GM12878 (cell line): ENCODE data around the gene ZDHHC14. TPM values are rescaled to one million over a fixed set of nuclear protein-coding genes. Genes with fewer than 3 reads are reported as not detected.

Source experiments
- ATAC-seq: fragments of 200-7000 bp; cut with Tn5 transposase; 3 replicates; pipeline ENCODE4 v1.9.1; 2020; ENCODE audit warnings: mild to moderate bottlenecking, moderate library complexity
- BruUV-seq: library from RNA; stranded (reverse); fragments of 400-500 nt; replicated peaks from 2 replicates; lab custom pipeline; 2021; lab: Mats Ljungman, UMichigan
- CTCF ChIA-PET: fragments of 300-600 bp; sonication (Branson Sonifier 250); formaldehyde crosslinking; extraction: SDS; loops from one replicate; lab custom pipeline; 2021; ENCODE audit warnings: inconsistent platforms; lab: Yijun Ruan, JAX
- POLR2A ChIA-PET: fragments of 350-600 bp; formaldehyde crosslinking; extraction: SDS; loops from one replicate; lab custom pipeline; 2021; ENCODE audit warnings: inconsistent platforms; lab: Charles Lee
- RAD21 ChIA-PET: fragments of 300-600 bp; sonication (Branson Sonifier 250); formaldehyde crosslinking; loops from one replicate; lab custom pipeline; 2023; ENCODE audit warnings: antibody characterized with exemption; ENCODE audit not compliant: unreplicated experiment; lab: Charles Lee
- SMC1A ChIA-PET: fragments of 300-600 bp; sonication (Branson Sonifier 250); formaldehyde crosslinking; loops from one replicate; lab custom pipeline; 2023; ENCODE audit not compliant: unreplicated experiment, uncharacterized antibody; lab: Charles Lee
- DNase-seq: peaks from one replicate; pipeline ENCODE4 v3.0.0-alpha.2; 2011; ENCODE audit warnings: low read depth, low spot score
- FAIRE-seq: peaks from 3 replicates; lab custom pipeline; 2011; peaks lifted over from hg19 to GRCh38; lab: Jason Lieb, UNC
- H2AFZ ChIP-seq: 2 replicates; pipeline ENCODE4 v1.6.0; 2011; ENCODE audit warnings: low read depth, low read length, control low read depth; ENCODE audit not compliant: control insufficient read depth
- H3K27ac ChIP-seq: 2 replicates; pipeline ENCODE4 v1.5.1; 2011; ENCODE audit warnings: control low read depth; ENCODE audit not compliant: control insufficient read depth, insufficient read depth
- H3K27me3 ChIP-seq, 2 experiments: replicated peaks in 1 of 2; 2 replicates each; pipeline versions ENCODE4 v1.6.0 to v1.6.1; 2011; ENCODE audit warnings: low read length in 1 of 2; ENCODE audit not compliant: control insufficient read depth in 2 of 2, insufficient read depth in 2 of 2
- H3K36me3 ChIP-seq, 2 experiments: 2 replicates each; pipeline ENCODE4 v1.5.1; 2011; ENCODE audit warnings: low read length in 1 of 2; ENCODE audit not compliant: control insufficient read depth in 2 of 2, insufficient read depth in 2 of 2
- H3K4me1 ChIP-seq: 2 replicates; pipeline ENCODE4 v1.6.1; 2011; ENCODE audit warnings: mild to moderate bottlenecking, low read length, moderate library complexity, mixed read lengths; ENCODE audit not compliant: control insufficient read depth, insufficient read depth
- H3K4me2 ChIP-seq: 2 replicates; pipeline ENCODE4 v1.6.0; 2011; ENCODE audit warnings: control low read depth; ENCODE audit not compliant: control insufficient read depth, insufficient read depth
- H3K4me3 ChIP-seq: fragments of 200-600 bp; sonication (generic); 2 replicates; pipeline ENCODE4 v1.5.1; 2016
- H3K79me2 ChIP-seq: 2 replicates; pipeline ENCODE4 v1.6.0; 2011; ENCODE audit warnings: low read length; ENCODE audit not compliant: control insufficient read depth, insufficient read depth
- H3K9ac ChIP-seq: 2 replicates; pipeline ENCODE4 v1.8.0; 2011; ENCODE audit warnings: low read length, control low read depth, mixed read lengths; ENCODE audit not compliant: control insufficient read depth, insufficient read depth
- H3K9me3 ChIP-seq: replicated peaks from 3 replicates; pipeline ENCODE4 v1.5.1; 2011; ENCODE audit warnings: mild to moderate bottlenecking, low read length; ENCODE audit not compliant: control insufficient read depth, insufficient read depth
- H4K20me1 ChIP-seq: 2 replicates; pipeline ENCODE4 v1.6.0; 2011; ENCODE audit not compliant: control insufficient read depth, insufficient read depth
- ATF7 ChIP-seq: fragments of 450-650 bp; IDR thresholded peaks from 2 replicates; pipeline ENCODE4 v1.6.1; 2016; ENCODE audit warnings: low read depth, mild to moderate bottlenecking
- BHLHE40 ChIP-seq, 2 experiments: fragments of 450-650 bp in 1 of 2; IDR thresholded peaks; 2 replicates each; pipeline ENCODE4 v1.6.1; 2011 to 2017; ENCODE audit warnings: low read depth in 2 of 2, borderline replicate concordance in 1 of 2, improper control_type of control experiment in 1 of 2, low read length in 1 of 2, mild to moderate bottlenecking in 1 of 2
- ETV6 ChIP-seq, 2 experiments: fragments of 450-650 bp in 1 of 2; IDR thresholded peaks in 1 of 2; conservative IDR thresholded peaks in 1 of 2; 2 replicates each; pipeline ENCODE4 v1.6.1; 2014; ENCODE audit warnings: antibody characterized with exemption in 1 of 2, borderline replicate concordance in 1 of 2, low read depth in 1 of 2, mild to moderate bottlenecking in 1 of 2, moderate library complexity in 1 of 2
- IKZF2 ChIP-seq, 2 experiments: fragments of 450-650 bp; IDR thresholded peaks; 2 replicates each; pipeline ENCODE4 v1.6.1; 2017; ENCODE audit warnings: mild to moderate bottlenecking in 2 of 2, moderate library complexity in 2 of 2
- JUNB ChIP-seq: IDR thresholded peaks from 2 replicates; pipeline ENCODE4 v1.6.1; 2016; ENCODE audit warnings: antibody characterized with exemption, mild to moderate bottlenecking
- MEF2A ChIP-seq: IDR thresholded peaks from 2 replicates; pipeline ENCODE4 v1.6.1; 2011; ENCODE audit warnings: low read depth, mild to moderate bottlenecking, low read length, moderate library complexity; ENCODE audit not compliant: insufficient read depth
- MLLT1 ChIP-seq: fragments of 450-650 bp; IDR thresholded peaks from 2 replicates; pipeline ENCODE4 v1.6.1; 2016; ENCODE audit warnings: mild to moderate bottlenecking
- MXI1 ChIP-seq: fragments of 150-350 bp; IDR thresholded peaks from 2 replicates; pipeline ENCODE4 v1.6.1; 2011; ENCODE audit warnings: low read depth, mild to moderate bottlenecking, inconsistent platforms, low read length, improper control_type of control experiment
- MYB ChIP-seq: fragments of 150-350 bp; IDR thresholded peaks from 2 replicates; pipeline ENCODE4 v1.6.1; 2014; ENCODE audit warnings: mild to moderate bottlenecking, low read depth, low read length, borderline replicate concordance
- NR2C1 ChIP-seq: fragments of 450-650 bp; IDR thresholded peaks from 2 replicates; pipeline ENCODE4 v1.6.1; 2017; ENCODE audit warnings: antibody characterized with exemption, mild to moderate bottlenecking, moderate library complexity
- NR2F1 ChIP-seq: fragments of 450-650 bp; conservative IDR thresholded peaks from 2 replicates; pipeline ENCODE4 v1.6.1; 2017; ENCODE audit warnings: mild to moderate bottlenecking
- NRF1 ChIP-seq: conservative IDR thresholded peaks from 2 replicates; pipeline ENCODE4 v1.6.1; 2011; ENCODE audit warnings: mild to moderate bottlenecking, low read depth, low read length, improper control_type of control experiment
- PAX5 ChIP-seq: IDR thresholded peaks from 2 replicates; pipeline ENCODE4 v1.6.1; 2011; ENCODE audit warnings: low read depth, low read length, borderline replicate concordance
- RB1 ChIP-seq: fragments of 450-650 bp; formaldehyde crosslinking; IDR thresholded peaks from 2 replicates; pipeline ENCODE4 v1.6.1; 2017; ENCODE audit warnings: mild to moderate bottlenecking, borderline replicate concordance
- RELB ChIP-seq: fragments of 450-650 bp; IDR thresholded peaks from 2 replicates; pipeline ENCODE4 v1.6.1; 2017; ENCODE audit warnings: low read depth, mild to moderate bottlenecking, moderate library complexity
- RUNX3 ChIP-seq: IDR thresholded peaks from 2 replicates; pipeline ENCODE4 v1.6.1; 2012; ENCODE audit warnings: low read length, inconsistent platforms
- TCF12 ChIP-seq: IDR thresholded peaks from 2 replicates; pipeline ENCODE4 v1.6.1; 2011; ENCODE audit warnings: low read depth, mild to moderate bottlenecking, low read length
- WGBS: methylation state at CpG from one replicate; pipeline ENCODE4 v1.1.6; 2016; ENCODE audit warnings: low lambda C conversion rate; ENCODE audit not compliant: insufficient replicate concordance, insufficient coverage; ENCODE audit errors: missing lambda C conversion rate; 5-methylcytosine and 5-hydroxymethylcytosine counted together
- in situ Hi-C: fragments of 300-500 bp; cut with MboI; formaldehyde crosslinking; loops from 9 replicates; pipeline ENCODE4 v1.14.3; 2018; ENCODE audit warnings: mixed read lengths
- intact Hi-C: fragments of 100-400 bp; cut with micrococcal nuclease; formaldehyde crosslinking; loops from one replicate; pipeline ENCODE4 v1.14.2; 2022; ENCODE audit not compliant: unreplicated experiment
- polyA plus RNA-seq, 11 experiments: library from polyadenylated mRNA; depleted of rRNA in 4 of 11; unstranded in 6 of 11; stranded (reverse) in 5 of 11; fragments of >200 nt; fragmentation: Nextera tagmentation in 4 of 11; fragmentation: Illumina TruSeq in 1 of 11; extraction: Ambion mirVana in 4 of 11; extraction: Trizol in 1 of 11; gene quantifications; 1 replicate in 1 of 11; 2 replicates in 10 of 11; pipeline versions ENCODE4 v1.2.1 to v1.2.3, GENCODE V29; 2011 to 2016; ENCODE audit warnings: inconsistent platforms in 2 of 11, missing spikeins in 2 of 11, low read depth in 1 of 11
- total RNA-seq, 4 experiments: library from RNA; depleted of rRNA in 3 of 4; stranded (reverse); fragments of >200 nt in 3 of 4; fragmentation: Illumina TruSeq in 1 of 4; extraction: Trizol in 1 of 4; gene quantifications; 2 replicates each; pipeline versions ENCODE4 v1.2.1 to v1.2.3, GENCODE V29; 2013 to 2021
- TF ChIP-seq, protein P1 (sequence below): fragments of 450-650 bp; IDR thresholded peaks from 2 replicates; pipeline ENCODE4 v1.6.1; 2016; ENCODE audit warnings: mild to moderate bottlenecking

The ZDHHC14 gene
- total and polyA plus RNA-seq, 10 of the 15 experiments (the other 5 are each of a cell fraction or from before 2014, with no cell fraction given), result 0.15 to 16.0 (median 0.76) TPM; not detected in 1

DNA sequence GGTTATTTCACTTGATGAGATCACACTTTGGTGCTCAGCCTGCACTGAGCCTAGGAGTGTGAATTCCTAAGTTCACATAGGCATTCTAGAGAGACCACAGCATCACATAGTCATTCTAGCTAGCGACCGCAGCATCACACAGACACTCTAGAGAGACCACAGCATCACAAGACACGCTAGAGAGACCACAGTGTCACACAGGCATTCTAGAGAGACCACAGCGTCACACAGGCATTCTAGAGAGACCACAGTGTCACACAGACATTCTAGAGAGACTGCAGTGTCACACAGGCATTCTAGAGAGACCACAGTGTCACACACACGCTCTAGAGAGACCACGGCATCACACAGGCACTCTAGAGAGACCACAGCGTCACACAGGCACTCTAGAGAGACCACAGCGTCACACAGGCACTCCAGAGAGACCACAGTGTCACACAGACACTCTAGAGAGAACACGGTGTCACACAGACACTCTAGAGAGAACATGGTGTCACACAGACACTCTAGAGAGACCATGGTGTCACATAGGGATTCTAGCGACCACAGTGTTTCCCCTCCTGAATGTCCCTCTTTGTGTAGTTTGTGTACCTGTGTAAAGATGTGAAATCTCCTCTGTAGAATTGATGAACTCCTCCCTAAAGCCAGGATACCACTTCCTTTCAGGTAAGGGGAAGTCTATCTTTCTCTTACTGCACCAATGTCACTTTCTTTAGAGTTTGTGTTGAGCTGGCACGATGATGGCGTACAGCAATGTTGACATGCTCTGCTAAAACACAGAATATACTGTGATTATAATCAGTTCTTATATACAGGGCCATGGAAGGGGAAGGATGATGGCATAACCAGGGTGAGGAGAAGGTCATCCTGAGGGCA lies 169.4 kb downstream of the ZDHHC14 start:
- no peaks in the 10 kb centered on the region for H4K20me1 ChIP-seq
- H3K4me1 ChIP-seq, result no peaks in the 10 kb centered on the region
- H3K9ac ChIP-seq, result no peak overlapping the region
- peak; percentile 47 for FAIRE-seq
- 20% methylated on average over 12 of the region's 12 CpGs for WGBS
- RAD21 ChIA-PET, result interaction anchor here (1.0 to 2.6 kb wide), 4 partner anchors 19 to 116 kb away, joined by 3 to 12 read pairs (median 4); no protein-coding TSS in a partner anchor
- peaks cover 0 to 3% of the 10 kb centered on the region in 2 experiments; a peak in 2 of 4 replicates for H3K36me3 ChIP-seq
- no peak overlapping the region for H3K4me2 ChIP-seq
- H3K79me2 ChIP-seq, result no peaks in the 10 kb centered on the region
- intact Hi-C loops, result no loop called here
- in situ Hi-C loops, result no loop called here
- no peak for DNase-seq
- ATAC-seq, result peak; percentile 81
- SMC1A ChIA-PET, result interaction anchor here (0.9 to 2.4 kb wide), 4 partner anchors 8 to 90 kb away, joined by 3 to 12 read pairs (median 7); no protein-coding TSS in a partner anchor
- H3K4me3 ChIP-seq, result no peak overlapping the region
- no peaks in the 10 kb centered on the region; the same call in 1 of the 3 replicates for H3K9me3 ChIP-seq
- H3K27ac ChIP-seq, result no peak overlapping the region
- POLR2A ChIA-PET, result no interaction called here
- no peak overlapping the region for H2AFZ ChIP-seq
- CTCF ChIA-PET, result no interaction called here
- no TSS peak for BruUV-seq
- no peaks in the 10 kb centered on the region for H3K27me3 ChIP-seq
- no peak for TF ChIP-seq MXI1
- TF ChIP-seq, protein P1, sequence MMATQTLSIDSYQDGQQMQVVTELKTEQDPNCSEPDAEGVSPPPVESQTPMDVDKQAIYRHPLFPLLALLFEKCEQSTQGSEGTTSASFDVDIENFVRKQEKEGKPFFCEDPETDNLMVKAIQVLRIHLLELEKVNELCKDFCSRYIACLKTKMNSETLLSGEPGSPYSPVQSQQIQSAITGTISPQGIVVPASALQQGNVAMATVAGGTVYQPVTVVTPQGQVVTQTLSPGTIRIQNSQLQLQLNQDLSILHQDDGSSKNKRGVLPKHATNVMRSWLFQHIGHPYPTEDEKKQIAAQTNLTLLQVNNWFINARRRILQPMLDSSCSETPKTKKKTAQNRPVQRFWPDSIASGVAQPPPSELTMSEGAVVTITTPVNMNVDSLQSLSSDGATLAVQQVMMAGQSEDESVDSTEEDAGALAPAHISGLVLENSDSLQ, result no peak
- TF ChIP-seq RELB, result 0 out of 2 replicates have a peak, but pooled peaks have one; percentile 29
- no peak; the same call in 1 of the 2 replicates for TF ChIP-seq NR2F1
- no peak for TF ChIP-seq NR2C1
- no peak for TF ChIP-seq MEF2A
- no peak for TF ChIP-seq MYB
- TF ChIP-seq ETV6 (conservative IDR thresholded peaks at IDR 0.05 in 1 of 2, IDR thresholded peaks at IDR 0.05 in 1 of 2; ENCODE audit: borderline replicate concordance in 1 of 2, low read depth in 1 of 2), result no peak
- TF ChIP-seq PAX5, result 0 out of 2 replicates have a peak, but pooled peaks have one; percentile 24
- TF ChIP-seq NRF1, result no peak
- TF ChIP-seq MLLT1, result peak; percentile 76; the same call in 1 of the 2 replicates
- no peak for TF ChIP-seq JUNB
- TF ChIP-seq BHLHE40 (IDR thresholded peaks at IDR 0.05; ENCODE audit: borderline replicate concordance in 1 of 2, low read depth in 2 of 2, low read length in 1 of 2), result peak; percentile 79 to 87
- TF ChIP-seq IKZF2 (IDR thresholded peaks at IDR 0.05), result peak; percentile 21 to 71; a peak in 2 of 4 replicates
- peak; percentile 61; the same call in 1 of the 2 replicates for TF ChIP-seq ATF7
- peak; percentile 76 for TF ChIP-seq RUNX3
- TF ChIP-seq RB1, result no peak
- no peak for TF ChIP-seq TCF12
